Activated CD4-positive, alpha-beta T cell treated with anti-CD3 and anti-CD28 coated beads for 36 hours (primary cell): ENCODE measurements around the gene ACSM5. TPM values are rescaled to one million over a fixed set of nuclear protein-coding genes. Genes with fewer than 3 reads are reported as not detected.

ENCODE experiments used
- ATAC-seq: fragments of 200-7000 bp; cut with Tn5 transposase; one replicate; pipeline ENCODE4 v1.10.0; 2021; ENCODE audit warnings: mild to moderate bottlenecking, moderate library complexity
- CTCF ChIA-PET: fragments of 350-600 bp; sonication (Branson Sonifier 250); formaldehyde crosslinking; loops from one replicate; lab custom pipeline; 2021; ENCODE audit warnings: antibody characterized with exemption; lab: Charles Lee
- POLR2A ChIA-PET: fragments of 350-600 bp; sonication (Branson Sonifier 250); formaldehyde crosslinking; loops from one replicate; lab custom pipeline; 2021; ENCODE audit warnings: antibody characterized with exemption, inconsistent platforms; lab: Charles Lee
- DNase-seq: peaks from one replicate; pipeline ENCODE4 v3.0.0-alpha.2; 2020
- H3K27ac Mint-ChIP-seq: one replicate; pipeline ENCODE4 v1.8.0; 2021; ENCODE audit warnings: mixed read lengths
- H3K27me3 Mint-ChIP-seq: one replicate; pipeline ENCODE4 v1.8.0; 2021; ENCODE audit warnings: mixed read lengths
- H3K36me3 Mint-ChIP-seq: one replicate; pipeline ENCODE4 v1.8.0; 2021; ENCODE audit warnings: low read depth, mixed read lengths
- H3K4me1 Mint-ChIP-seq: one replicate; pipeline ENCODE4 v1.8.0; 2021; ENCODE audit warnings: mixed read lengths
- H3K4me3 Mint-ChIP-seq: one replicate; pipeline ENCODE4 v1.8.0; 2021; ENCODE audit warnings: mild to moderate bottlenecking, moderate library complexity, mixed read lengths
- H3K9me3 Mint-ChIP-seq: one replicate; pipeline ENCODE4 v1.8.0; 2021; ENCODE audit warnings: low read depth, mixed read lengths
- intact Hi-C, 2 experiments: fragments of 100-400 bp; cut with DNase I in 1 of 2; cut with micrococcal nuclease in 1 of 2; formaldehyde crosslinking; loops; one replicate each; pipeline versions ENCODE4 v1.14.2 to v1.15.1; 2022 to 2024; cut with DNase I, micrococcal nuclease
- total RNA-seq, 2 experiments: library from RNA; stranded (reverse); gene quantifications; one replicate each; pipeline ENCODE4 v1.2.3, GENCODE V29; 2021

The ACSM5 gene, protein sequence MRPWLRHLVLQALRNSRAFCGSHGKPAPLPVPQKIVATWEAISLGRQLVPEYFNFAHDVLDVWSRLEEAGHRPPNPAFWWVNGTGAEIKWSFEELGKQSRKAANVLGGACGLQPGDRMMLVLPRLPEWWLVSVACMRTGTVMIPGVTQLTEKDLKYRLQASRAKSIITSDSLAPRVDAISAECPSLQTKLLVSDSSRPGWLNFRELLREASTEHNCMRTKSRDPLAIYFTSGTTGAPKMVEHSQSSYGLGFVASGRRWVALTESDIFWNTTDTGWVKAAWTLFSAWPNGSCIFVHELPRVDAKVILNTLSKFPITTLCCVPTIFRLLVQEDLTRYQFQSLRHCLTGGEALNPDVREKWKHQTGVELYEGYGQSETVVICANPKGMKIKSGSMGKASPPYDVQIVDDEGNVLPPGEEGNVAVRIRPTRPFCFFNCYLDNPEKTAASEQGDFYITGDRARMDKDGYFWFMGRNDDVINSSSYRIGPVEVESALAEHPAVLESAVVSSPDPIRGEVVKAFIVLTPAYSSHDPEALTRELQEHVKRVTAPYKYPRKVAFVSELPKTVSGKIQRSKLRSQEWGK
- total RNA-seq = not detected

DNA sequence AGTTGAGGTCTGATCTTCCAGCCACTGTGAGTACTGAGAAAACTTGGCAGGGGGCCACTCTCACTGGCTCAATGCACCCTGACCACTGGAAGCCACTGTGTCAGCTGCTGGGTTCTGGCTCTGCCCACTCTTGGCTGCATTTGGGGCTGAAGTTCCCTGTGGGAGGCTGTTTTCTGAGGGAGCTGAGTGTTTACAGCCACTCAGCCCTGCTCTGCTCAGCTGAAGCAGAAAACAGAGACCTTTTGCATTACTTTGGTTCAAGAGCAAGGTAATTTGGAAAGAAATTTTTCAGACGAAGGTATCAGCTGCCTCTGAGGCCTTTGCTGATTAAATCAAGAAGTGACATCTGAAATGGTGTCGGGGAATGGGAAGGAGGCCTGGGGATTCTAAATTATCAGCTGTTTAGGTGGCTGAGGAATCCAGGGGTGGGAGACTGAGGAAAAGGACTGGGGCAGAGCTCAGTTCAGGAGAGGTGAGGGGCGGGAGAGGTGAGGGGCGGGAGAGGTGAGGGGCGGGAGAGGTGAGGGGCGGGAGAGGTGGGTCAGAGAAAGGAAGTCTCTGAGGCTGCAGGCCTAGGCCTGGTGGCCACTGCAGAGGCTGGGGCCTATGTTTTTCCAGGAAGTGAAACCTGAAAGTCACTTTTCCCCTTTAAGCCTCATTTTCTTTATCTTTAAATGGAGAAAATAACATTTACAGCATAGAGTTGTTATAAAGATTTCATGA is at the start of gene ACSM5:
Gene ACSM5, plus strand, starts transcription at position 137 of the 723 bp plus-strand sequence. CDS start 1,951 bp downstream, outside the sequence.
- Mint-ChIP-seq H3K4me1 (no peaks in the 10 kb centered on the region), H3K9me3 (no peaks in the 10 kb centered on the region), H3K4me3 (no peak within 1 kb of the TSS), H3K27ac (no peak within 1 kb of the TSS), H3K27me3 (peaks cover 7% of the 10 kb centered on the region), H3K36me3 (no peaks in the 10 kb centered on the region)
- no peak for DNase-seq
- intact Hi-C loops = no loop called here
- ChIA-PET CTCF (interaction anchor here (1.2 kb wide), 1 partner anchor 30 kb away, joined by 4 read pairs; no protein-coding TSS in a partner anchor), POLR2A (no interaction called here)
- ATAC-seq = no peak

DNA sequence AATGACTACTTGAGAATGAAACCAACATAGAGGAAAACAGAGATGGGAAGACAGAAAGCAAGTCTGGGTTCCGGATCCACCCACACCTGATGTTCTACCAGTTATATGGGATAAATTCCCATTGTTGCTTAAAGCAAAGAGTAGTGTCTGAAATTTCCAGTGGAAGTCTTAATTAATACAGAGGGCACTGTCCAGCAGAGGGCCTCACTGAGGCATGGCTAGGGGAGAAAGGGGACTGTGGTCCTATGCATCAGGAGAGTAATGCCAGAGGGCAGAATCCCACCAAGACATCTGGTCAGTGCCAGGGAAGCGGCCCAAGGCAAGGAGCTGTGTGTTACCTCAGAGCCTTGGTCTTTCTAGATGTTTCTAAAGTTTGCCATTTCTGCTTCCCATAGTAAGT is 49.3 kb upstream of the ACSM5 start:
- no peak for ATAC-seq
- H3K4me3 Mint-ChIP-seq = no peak overlapping the region
- H3K36me3 Mint-ChIP-seq = no peaks in the 10 kb centered on the region
- H3K9me3 Mint-ChIP-seq = no peaks in the 10 kb centered on the region
- POLR2A ChIA-PET = no interaction called here
- DNase-seq = peak; percentile 11
- H3K27ac Mint-ChIP-seq = no peak overlapping the region
- peaks cover 18% of the 10 kb centered on the region for H3K27me3 Mint-ChIP-seq
- intact Hi-C loops = no loop called here
- CTCF ChIA-PET = interaction anchor here (0.7 kb wide), 1 partner anchor 25 kb away, joined by 3 read pairs; no protein-coding TSS in a partner anchor
- no peaks in the 10 kb centered on the region for H3K4me1 Mint-ChIP-seq

DNA sequence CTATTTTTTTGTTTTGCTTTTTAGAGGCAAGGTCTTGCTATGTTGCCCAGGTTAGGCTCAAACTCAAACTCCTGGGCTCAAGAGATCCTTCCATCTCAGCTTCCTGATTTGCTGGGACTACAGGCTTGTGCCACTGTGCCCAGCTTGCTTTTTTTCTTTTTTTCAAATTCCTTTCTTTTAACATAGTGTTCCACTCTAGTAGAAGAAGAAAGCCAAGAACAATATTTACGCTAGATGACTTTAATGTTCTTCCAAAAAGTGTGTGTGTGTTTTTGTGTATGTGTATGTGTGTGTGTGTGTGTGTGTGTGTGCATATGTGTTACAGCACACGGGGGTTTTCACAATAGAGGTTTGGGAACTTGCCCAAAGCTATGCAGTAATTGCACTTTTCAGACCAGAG is 46.1 kb upstream of the ACSM5 start:
- H3K4me3 Mint-ChIP-seq = no peak overlapping the region
- ChIA-PET POLR2A (no interaction called here), CTCF (interaction anchor here (0.5 to 2.1 kb wide), 3 partner anchors 22 to 1213 kb away, joined by 4 to 6 read pairs (median 4); no protein-coding TSS in a partner anchor)
- ATAC-seq = no peak
- H3K4me1 Mint-ChIP-seq = no peaks in the 10 kb centered on the region
- DNase-seq = no peak
- intact Hi-C loops = no loop called here
- H3K27ac Mint-ChIP-seq = no peak overlapping the region
- no peaks in the 10 kb centered on the region for H3K9me3 Mint-ChIP-seq
- H3K36me3 Mint-ChIP-seq = no peaks in the 10 kb centered on the region
- H3K27me3 Mint-ChIP-seq = peaks cover 17% of the 10 kb centered on the region

DNA sequence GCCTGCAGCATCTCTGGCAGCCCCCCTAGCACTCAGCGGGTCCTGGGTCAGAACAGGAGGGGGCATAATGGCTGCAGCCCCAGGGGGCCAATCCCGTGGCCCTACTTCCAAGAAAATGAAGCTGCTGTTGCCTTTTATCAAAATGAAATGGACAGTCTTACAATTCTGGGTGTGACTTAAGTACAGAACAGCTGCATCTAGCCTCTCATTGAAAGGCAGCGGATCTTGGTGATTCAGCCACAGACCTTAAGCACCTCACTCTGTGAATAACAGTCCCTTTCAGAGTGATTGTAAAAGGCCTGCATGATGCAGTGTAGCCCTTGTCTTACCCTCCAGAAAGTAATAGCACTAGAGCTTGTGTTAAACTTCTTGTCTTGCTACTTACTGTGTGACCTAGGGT is 45.3 kb upstream of the ACSM5 start:
- Mint-ChIP-seq H3K4me3 (no peak overlapping the region), H3K4me1 (no peaks in the 10 kb centered on the region), H3K27ac (no peak overlapping the region), H3K9me3 (no peaks in the 10 kb centered on the region), H3K36me3 (no peaks in the 10 kb centered on the region), H3K27me3 (peaks cover 19% of the 10 kb centered on the region)
- POLR2A ChIA-PET = no interaction called here
- DNase-seq = no peak
- no peak for ATAC-seq
- CTCF ChIA-PET = interaction anchor here (0.6 kb wide), 1 partner anchor 1824 kb away, joined by 3 read pairs; no protein-coding TSS in a partner anchor
- intact Hi-C loops = no loop called here

DNA sequence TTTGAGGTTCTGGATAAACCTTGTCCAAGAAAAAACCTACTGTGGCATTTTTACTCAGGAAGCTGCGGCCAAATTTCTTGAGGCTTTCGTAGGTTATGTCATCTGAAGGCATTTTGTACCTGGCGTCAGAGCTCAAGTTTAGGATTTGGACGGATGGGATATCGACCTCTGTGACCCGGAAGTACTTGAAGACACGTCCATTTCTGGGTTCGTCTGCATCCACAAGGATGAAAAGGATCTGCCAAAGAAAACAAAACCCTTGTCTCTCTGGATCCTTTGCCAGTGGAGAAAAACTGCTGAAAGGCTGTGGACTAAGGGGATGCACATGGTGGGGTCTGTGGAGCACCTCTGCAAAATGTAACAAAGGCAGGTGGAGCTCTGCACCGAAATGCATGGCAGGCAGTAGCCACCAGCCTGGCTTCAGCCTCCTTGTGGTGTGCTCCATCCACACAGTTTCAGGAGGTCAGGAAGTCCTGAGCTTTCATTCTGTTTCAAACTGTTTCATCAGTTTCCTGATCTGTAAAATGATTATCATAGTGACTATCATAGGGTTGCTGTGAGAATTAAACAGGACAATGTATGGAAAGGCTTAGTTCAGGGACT is 39.8 kb upstream of the ACSM5 start:
- ChIA-PET POLR2A (no interaction called here), CTCF (interaction anchor here (0.9 kb wide), 1 partner anchor 462 kb away, joined by 4 read pairs; no protein-coding TSS in a partner anchor)
- ATAC-seq (no peak), DNase-seq (no peak)
- intact Hi-C loops = no loop called here
- no peaks in the 10 kb centered on the region for H3K36me3 Mint-ChIP-seq
- peaks cover 25% of the 10 kb centered on the region for H3K27me3 Mint-ChIP-seq
- no peaks in the 10 kb centered on the region for H3K4me1 Mint-ChIP-seq
- H3K9me3 Mint-ChIP-seq = no peaks in the 10 kb centered on the region
- no peak overlapping the region for H3K4me3 Mint-ChIP-seq
- H3K27ac Mint-ChIP-seq = no peak overlapping the region

DNA sequence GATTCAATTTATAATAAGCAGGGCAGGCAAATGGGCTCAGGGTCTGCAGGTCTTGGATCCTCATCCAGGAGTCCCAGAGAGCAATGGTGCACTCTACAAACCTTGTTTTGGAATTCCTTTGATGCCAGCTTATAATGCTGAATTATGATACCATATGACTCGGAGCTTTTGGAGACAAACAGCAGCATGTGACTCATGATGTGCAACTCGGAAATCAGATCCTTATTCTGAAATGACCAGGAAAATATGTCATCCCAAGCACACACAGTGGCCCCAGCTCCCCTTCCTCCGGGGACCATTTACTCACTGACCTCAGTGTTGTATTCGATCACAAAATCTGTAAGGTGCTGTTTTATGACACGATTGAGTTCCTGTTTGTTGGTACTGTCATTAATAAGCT is 36.6 kb upstream of the ACSM5 start:
- no peaks in the 10 kb centered on the region for H3K4me1 Mint-ChIP-seq
- POLR2A ChIA-PET = no interaction called here
- no peak overlapping the region for H3K4me3 Mint-ChIP-seq
- CTCF ChIA-PET = no interaction called here
- intact Hi-C loops = no loop called here
- DNase-seq (no peak), ATAC-seq (no peak)
- no peaks in the 10 kb centered on the region for H3K36me3 Mint-ChIP-seq
- H3K27ac Mint-ChIP-seq = no peak overlapping the region
- no peaks in the 10 kb centered on the region for H3K9me3 Mint-ChIP-seq
- peaks cover 21% of the 10 kb centered on the region for H3K27me3 Mint-ChIP-seq

DNA sequence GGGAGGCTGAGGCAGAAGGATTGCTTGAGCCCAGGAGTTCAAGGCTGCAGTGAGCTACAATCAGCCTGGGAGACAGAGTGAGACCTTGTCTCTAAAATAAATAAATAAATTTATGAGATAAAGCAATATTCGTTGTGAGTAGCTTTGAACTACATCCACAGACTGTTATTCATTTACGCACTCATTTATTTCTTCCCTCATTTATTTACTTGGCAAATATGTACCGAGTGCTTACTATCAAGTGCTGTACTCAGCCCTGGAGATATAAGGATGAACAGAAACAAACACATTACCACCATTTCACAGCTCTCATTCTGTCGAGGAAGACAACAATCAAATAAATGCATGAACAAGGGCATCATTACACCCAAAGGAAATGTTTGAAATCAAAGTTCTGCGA is 32.2 kb upstream of the ACSM5 start:
- Mint-ChIP-seq H3K4me1 (no peaks in the 10 kb centered on the region), H3K27me3 (peaks cover 12% of the 10 kb centered on the region), H3K9me3 (no peaks in the 10 kb centered on the region), H3K27ac (no peak overlapping the region), H3K36me3 (no peaks in the 10 kb centered on the region), H3K4me3 (no peak overlapping the region)
- intact Hi-C loops = no loop called here
- ChIA-PET POLR2A (no interaction called here), CTCF (interaction anchor here (3.3 kb wide), 1 partner anchor 8 kb away, joined by 21 read pairs; no protein-coding TSS in a partner anchor)
- no peak for ATAC-seq
- DNase-seq = no peak

DNA sequence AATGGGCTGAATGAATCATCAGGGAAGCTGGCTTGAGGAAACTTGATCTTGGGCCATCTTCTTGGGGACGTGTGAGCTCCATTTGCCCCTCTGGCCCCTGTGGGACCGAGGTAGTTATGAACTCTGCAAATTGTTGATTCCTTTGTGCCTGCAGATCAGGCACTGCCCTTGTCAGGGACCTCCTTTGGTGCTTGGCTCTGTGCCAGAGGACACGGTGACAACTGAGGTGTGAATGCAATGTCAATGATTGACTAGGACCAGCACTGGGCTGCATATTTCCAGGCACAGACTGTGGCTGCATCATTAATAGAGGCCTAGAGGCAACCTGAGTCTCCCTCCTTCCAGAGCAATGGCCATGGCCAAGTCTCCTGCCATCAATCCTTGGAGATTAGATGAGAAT is 28.6 kb upstream of the ACSM5 start:
- no peaks in the 10 kb centered on the region for H3K4me1 Mint-ChIP-seq
- no peaks in the 10 kb centered on the region for H3K9me3 Mint-ChIP-seq
- DNase-seq (no peak), ATAC-seq (no peak)
- H3K4me3 Mint-ChIP-seq = no peak overlapping the region
- intact Hi-C loops = loop anchor here in 1 of 2 experiments (10.0 kb wide), 1 partner anchor 776 kb away; no protein-coding TSS in a partner anchor
- peaks cover 5% of the 10 kb centered on the region for H3K27me3 Mint-ChIP-seq
- no peak overlapping the region for H3K27ac Mint-ChIP-seq
- ChIA-PET CTCF (interaction anchor here (0.8 to 1.8 kb wide), 3 partner anchors 397 to 784 kb away, joined by 3 to 8 read pairs (median 4); no protein-coding TSS in a partner anchor), POLR2A (no interaction called here)
- no peaks in the 10 kb centered on the region for H3K36me3 Mint-ChIP-seq

DNA sequence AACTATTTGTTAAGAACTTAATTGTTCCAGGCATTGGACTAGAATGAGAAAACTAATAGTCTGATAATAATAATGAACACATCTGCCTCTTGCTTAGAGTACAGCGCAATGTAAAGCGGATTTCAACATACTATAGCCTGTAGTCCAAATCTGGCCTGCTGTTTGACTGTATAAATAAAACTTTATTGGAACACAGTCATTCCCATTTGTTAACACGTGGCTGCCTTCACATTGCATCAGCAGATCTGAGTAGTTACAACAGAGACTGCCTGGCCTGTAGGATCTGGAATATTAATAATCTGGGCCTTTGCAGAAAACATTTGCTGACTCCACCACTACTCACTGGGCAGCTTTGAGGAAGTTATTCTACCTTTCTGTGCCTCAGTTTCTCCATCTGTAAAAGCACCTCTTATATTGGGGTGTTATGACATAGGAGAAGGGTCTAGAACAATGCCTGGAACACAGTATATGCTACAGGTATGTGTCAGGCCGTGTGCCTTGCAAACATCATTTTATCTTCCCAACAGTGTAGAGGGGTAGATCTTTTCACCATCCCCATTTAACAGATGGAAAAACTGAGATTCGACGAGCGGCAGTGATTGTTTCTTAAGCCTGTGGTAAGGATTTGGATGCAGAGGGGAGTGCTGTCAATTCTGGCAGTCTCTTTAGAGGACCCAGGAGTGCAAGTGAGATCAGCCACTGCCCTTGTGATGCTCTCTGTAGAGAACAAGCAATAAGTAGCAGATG is 27.0 kb upstream of the ACSM5 start:
- ATAC-seq = no peak
- Mint-ChIP-seq H3K4me1 (no peaks in the 10 kb centered on the region), H3K27ac (no peak overlapping the region), H3K4me3 (no peak overlapping the region), H3K36me3 (no peaks in the 10 kb centered on the region), H3K27me3 (peaks cover 11% of the 10 kb centered on the region), H3K9me3 (no peaks in the 10 kb centered on the region)
- CTCF ChIA-PET = interaction anchor here (0.9 to 5.6 kb wide), 4 partner anchors 57 to 473 kb away, joined by 3 to 87 read pairs (median 12); no protein-coding TSS in a partner anchor
- intact Hi-C loops = loop anchor here in 1 of 2 experiments (2.0 to 10.0 kb wide), 3 partner anchors 326 to 778 kb away; no protein-coding TSS in a partner anchor
- no peak for DNase-seq
- POLR2A ChIA-PET = no interaction called here
